Inflammatory macrophage treated with lipopolysaccharide for 1 hour (primary cell): Measurements from ENCODE around the gene PTCH2.
"Not testable (repeated sequence)": the region's sequence is repeated elsewhere in the genome, so short reads cannot be mapped to it uniquely, and the experiment has no call there.

Source experiments
- DNase-seq, 2 donors: peaks; one replicate each; pipeline ENCODE4 v3.0.0-alpha.2; 2020 to 2022

Gene PTCH2

DNA sequence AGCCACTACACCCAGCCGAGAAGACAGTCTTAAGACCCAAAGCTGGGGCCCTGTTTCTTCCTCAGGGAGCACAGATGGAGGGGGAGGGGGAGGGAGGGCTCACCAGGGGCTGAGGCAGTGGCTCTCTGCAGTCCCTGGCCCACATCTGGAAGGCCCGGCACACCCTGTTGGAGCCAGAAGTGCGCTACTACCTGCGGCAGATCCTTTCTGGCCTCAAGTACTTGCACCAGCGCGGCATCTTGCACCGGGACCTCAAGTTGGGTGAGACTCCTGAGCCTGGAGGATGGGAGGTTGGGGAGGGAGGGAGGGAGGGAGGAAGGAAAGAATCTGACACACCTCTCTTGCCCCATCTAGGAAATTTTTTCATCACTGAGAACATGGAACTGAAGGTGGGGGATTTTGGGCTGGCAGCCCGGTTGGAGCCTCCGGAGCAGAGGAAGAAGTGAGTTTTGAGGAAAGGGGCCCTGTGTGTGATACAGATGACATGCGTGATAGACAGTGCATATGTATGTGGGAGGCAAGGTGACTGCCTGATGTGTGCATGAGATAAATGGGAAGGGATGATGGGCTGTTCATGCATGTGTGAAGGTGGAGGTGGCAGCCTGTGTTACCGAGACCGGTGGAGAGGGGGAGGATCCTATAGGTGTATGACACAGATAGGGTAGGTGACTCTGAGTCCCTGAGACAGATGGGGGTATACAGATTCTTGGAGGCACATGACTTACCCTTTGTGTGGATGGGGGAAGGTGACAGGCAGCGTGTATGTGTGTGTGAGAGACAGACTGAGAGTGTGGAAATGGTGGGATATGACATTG, 41.4 kb downstream of the PTCH2 start:
- DNase-seq: peak; percentile 78 to 84

DNA sequence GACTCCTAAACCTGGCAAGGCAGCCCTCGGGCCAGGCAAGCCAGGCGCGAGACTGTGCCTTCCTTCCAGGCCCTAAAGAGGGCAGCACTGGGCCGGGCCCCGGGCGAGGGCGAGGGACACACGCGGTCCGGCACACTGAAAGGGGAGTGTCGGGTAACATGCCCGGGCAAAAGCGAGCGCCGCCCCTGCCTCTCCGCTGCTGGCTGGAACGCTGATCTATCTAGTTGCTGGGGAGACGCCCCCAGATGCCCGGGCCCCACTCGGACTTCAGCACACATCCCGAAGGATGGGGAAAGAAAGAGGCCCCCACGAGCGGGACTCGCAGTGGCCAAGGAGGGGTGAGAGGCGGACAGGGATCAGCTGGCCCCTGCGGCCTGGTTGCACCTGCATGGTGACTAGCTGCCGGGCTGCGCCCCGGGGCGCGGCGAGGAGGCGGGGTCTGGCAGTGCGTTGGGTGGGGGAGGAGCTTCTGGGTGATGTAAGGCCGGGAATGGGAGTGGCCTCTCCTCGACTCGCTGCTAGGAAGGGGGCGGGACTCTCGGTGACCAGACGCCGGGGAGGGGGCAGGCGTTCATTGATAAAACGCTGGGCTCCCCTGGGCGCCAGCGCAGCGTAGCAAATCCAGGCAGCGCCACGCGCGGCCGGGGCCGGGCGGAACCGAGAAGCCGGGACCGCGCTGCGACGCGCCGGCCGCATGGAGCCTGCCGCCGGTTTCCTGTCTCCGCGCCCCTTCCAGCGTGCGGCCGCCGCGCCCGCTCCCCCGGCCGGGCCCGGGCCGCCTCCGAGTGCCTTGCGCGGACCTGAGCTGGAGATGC, 43.1 kb downstream of the PTCH2 start, which contains the start of gene PLK3:
Gene PLK3, plus strand, starts transcription at position 608 of the 815 bp plus-strand sequence. Its CDS starts 87 bp downstream, at position 695.
- DNase-seq: peak; percentile 96 to 99

DNA sequence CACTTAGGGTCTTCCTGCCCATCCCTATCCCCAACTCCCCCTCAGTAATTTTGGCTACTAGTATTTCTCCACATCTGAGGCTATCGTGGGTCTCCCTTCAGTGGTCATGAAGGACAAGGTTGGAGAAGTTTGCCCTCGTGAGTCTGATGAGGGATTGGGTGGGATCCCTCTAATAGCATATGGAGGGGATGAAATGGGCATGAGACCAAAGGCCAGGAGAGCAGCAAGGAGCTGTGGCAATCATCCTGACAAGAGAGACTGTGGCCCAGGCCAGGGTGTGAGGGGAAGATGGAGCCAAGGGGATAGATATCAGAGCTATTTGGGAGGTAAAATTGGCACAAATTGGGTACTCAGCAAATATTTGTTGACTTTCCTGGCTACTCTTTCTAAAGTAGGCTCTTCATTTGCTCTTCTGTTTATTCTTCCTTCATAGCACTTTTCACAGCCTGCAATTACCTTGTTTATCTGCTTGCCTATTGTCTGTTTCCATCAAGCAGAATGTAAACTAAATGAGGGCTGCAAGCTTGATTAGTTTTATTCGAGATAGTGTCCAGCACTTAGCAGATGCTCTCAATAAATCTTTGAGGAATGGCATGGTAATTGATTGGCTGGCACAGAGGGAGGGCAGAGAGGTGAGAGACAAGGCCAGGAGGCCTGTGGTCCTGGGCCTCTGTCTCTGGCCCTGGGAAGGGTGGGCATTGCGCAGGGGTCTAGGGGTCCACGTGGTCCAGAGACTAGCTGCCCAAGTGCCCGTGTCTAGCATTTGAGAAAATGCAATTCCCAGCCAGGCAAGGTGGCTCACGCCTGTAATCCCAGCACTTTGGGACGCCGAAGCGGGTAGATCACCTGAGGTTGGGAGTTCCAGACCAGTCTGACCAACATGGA, 44.3 kb downstream of the PTCH2 start:
- DNase-seq: no peak

DNA sequence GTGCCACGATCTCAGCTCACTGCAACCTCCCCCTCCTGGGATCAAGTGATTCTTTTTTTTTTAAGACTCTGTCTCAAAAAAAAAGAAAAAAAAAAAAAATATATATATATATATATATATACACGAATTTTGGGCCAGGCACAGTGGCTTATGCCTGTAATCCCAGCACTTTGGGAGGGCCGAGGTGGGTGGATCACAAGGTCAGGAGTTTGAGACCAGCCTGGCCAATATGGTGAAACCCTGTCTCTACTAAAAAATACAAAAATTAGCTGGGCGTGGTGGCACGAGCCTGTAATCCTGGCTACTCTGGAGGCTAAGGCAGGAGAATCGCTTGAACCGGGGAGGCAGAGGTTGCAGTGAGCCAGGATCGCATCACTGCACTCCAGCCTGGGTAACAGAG, 45.2 kb downstream of the PTCH2 start:
- DNase-seq: not testable (repeated sequence)

DNA sequence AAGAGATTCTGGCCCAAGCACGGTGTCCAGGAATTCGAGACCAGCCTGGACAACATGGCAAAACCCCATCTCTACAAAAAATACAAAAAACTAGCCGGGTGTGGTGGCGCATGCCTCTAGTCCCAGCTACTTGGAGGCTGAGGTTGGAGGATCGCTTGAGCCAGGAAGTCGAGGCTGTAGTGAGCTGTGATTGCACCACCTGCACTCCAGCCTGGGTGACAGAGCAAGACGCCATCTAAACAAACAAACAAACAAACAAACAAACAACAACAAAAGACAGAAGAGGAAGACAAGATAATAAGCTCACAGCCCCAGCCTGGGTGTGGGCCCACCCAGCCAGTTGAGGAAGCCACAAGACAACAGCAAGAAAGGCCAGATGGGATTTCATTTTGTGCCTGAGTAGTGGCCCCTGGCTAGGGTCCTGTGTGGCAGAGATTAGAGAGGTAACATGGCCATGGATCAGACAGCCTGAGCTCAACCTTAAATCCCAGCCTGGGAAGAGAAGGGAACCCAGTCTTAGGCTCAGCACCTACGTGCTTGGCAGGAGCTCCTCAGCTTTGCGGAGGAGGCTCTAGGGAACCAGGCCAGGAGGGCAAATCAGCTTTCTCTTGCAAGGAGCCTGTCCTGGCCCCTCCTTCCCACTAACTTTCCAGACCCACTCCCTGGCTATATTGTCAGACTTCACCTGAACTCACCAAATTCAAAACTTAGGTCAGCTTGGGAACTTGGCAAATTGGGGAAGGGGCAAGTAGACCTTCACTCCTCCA, 50.1 kb downstream of the PTCH2 start:
- no peak for DNase-seq

DNA sequence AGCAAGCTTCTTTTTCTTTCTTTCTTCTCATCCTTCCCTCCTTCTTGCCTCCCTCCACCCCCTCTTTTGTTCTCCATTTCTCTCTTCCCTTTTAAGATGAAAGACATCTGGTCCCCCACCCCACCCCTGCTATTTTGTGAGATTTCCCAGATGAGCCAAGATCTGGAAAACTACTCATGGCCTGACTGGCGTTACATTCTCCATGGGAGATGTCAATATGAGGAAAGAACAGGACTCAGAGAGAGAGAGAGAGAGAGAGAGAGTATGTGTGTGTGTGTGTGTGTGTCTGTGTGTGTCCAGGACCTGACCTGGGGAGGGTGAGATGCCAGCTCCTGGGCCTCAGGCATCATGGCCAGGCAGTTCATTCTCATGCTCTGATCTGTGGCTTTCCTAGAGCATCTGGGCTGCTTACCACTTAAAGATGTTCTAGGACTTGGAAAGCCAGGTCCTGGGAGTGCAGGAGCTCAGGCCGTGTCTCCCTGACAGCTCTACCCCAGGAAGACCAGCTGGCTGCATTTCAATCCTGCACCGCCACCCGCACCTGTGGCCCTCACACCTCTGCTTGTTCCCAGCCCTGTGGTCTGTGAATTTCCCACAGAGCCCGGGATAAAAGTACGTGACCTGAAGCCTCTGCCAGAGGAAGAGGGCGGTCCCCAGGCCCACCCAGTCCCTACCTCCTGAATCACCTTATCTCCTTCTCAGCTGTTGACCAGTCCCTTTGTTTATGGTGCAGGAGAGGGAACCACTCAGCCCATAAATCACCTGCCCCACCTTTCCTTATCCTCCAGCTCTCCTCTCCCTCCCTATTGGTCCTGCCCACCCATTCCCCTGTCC, 51.9 kb downstream of the PTCH2 start:
- DNase-seq: no peak

DNA sequence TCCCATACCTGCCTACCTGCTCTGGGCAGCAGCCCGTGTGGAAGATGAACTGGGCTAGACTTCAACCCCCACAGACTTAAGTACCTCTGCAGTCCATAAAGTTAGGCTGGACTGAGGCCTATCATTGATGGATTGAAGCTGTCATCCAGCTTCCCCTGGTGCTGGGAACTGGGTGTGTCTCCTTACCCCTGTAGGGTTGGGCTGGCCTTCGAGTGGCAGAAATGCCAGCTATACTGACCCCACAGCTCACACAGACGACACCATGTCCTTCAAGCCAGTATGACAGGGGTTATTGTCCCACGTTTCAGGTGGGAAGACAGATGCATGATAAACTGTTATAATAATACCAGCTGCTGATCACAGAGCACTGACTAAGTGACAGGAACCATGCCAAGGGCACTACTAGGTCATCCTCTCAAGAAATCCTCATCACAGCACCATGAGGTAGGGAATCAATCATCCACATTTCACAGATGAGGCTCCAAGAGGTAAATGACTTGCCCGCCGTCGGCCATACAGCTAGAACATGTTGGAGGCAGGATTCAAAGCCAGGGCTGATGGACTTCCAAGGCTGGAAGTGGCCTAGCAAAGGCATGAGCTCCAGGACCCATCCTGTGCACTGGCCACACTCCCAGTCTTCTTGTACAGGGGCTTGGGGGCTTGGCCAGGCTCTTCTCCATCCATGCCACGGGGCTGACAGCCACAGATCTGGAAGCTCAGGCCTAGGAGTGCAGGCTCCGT, 54.8 kb downstream of the PTCH2 start, which contains the start of gene BEST4:
Gene BEST4, minus strand, starts transcription at position 51 of the 741 bp plus-strand sequence. CDS start 465 bp downstream, outside the sequence.
- DNase-seq: no peak

DNA sequence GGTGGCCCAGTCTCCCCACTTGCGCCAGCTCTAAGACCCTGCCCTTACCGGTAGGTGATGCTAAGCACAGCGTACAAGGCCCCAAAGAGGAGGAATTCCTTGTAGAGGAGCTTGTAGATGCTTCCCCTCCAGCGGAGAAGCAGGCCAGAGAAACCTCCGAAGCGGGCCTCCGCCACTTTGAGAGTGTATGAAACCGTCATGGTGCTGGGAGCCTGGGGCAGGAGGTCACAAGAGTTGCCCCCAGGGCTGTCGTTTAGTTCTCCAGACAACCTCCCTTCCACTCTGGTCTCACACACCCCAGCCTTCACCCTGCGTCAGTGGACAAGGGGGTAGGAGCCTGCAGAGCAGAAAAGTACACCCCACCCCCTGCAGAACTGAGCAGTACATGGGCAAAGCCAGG, 55.5 kb downstream of the PTCH2 start:
- DNase-seq: no peak

DNA sequence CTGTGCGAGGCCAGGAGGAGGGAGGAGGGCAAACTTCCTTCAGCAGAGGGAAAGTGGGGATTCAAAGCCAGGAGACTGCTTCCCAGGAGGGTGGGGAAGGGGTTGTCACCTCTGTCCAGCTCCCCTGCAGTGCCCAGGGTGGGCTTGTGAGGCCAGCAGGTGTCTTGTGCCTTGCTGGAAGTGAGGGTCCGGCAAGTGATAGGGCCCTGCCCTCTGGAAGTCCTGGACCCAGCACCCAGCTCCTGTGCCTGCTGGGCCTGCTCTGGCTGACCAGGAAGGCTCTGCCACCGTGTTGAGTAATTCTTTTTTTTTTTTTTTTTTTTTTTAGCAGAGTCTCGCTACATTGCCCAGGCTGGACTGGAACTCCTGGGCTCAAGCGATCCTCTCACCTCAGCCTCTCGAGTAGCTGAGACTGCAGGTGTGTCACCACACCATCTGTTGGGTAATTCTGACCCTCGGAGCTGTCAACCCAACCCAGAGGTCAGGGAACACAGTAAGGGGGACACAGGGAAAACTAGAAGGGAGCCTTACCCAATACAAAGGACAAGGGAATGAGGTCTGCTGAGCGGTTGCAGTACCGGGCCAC, 56.1 kb downstream of the PTCH2 start:
- DNase-seq: no peak

DNA sequence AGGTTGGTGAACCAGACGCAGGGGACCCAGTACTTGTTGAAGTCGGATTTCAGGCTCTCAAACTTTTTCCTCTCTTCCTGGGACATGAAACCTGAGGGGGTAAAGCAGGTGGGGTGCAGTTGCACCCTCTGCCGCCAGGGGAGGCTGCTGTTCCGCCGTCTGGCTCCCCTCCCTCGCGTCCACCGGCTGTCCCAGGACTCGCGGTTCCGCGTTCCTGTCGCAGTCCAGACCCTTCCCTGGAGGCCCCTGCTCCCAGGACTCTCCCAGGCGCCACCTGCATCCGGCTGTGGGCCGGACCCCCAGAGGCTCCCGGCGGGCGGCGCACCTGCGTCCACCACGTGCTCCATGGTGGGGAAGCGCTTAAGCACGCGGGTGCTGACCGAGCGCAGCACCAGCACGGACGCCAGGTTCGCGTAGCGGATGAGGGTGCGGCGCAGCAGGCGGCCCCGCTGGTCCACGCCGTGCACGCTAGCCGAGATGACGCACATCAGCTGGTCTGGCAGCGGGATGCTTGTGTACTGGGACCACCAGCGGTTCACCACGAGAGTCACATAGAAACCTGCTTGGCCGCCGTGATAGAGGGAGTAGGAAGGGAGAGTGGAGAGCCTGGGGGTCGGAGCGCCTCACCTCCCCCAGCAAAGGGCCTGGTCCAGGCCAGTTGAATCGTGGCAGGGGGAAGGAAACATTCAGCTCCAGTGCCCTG, 56.8 kb downstream of the PTCH2 start:
- DNase-seq: peak in 1 of 2 donors; percentile 73

DNA sequence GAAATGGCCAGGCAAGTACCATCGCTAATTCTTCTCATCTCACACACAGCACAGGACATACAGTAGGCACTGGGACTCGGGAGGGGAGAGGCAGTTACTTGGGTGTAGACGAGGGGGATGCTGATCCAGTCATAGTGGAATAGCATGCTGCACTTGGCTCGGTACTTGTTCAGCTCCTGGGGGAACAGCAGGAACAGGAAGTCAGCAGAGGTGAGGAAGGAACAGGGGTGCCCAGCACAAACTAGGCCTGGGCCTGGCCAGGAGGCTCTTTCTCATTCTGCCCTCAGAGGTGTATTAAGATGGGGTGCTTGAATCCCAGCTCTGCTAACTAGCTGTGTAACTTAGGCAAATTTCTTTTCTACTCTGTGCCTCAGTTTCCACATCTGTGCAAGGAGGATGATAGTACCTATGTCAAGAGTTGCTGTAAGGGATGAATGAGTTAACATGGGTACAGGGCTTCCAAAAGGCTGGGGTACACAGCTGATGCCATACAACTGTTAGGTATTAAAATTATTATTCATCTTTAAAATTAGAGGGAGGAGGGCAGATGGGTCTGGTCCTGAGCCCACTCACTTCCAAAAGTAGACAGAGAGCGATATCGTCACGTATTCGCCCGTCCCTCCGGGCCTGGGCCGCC, 57.4 kb downstream of the PTCH2 start:
- no peak for DNase-seq

DNA sequence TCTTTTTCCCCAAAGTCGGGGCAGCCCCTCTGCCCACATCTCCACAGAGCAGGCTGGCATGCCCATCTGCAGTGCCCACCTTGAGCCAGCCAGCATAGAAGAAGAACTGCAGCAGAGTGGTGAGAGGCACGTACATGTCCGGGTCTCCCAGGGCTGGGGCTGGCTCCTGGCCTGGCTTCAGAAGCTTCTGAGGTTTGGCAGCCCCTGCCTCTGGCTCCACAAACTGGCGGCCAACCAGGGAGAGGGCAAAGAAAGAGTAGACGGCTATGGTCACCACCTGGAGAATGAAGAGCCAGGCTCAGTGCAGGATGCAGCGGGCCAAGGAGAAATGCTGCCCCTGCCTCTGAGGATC, 58.0 kb downstream of the PTCH2 start:
- DNase-seq: no peak

DNA sequence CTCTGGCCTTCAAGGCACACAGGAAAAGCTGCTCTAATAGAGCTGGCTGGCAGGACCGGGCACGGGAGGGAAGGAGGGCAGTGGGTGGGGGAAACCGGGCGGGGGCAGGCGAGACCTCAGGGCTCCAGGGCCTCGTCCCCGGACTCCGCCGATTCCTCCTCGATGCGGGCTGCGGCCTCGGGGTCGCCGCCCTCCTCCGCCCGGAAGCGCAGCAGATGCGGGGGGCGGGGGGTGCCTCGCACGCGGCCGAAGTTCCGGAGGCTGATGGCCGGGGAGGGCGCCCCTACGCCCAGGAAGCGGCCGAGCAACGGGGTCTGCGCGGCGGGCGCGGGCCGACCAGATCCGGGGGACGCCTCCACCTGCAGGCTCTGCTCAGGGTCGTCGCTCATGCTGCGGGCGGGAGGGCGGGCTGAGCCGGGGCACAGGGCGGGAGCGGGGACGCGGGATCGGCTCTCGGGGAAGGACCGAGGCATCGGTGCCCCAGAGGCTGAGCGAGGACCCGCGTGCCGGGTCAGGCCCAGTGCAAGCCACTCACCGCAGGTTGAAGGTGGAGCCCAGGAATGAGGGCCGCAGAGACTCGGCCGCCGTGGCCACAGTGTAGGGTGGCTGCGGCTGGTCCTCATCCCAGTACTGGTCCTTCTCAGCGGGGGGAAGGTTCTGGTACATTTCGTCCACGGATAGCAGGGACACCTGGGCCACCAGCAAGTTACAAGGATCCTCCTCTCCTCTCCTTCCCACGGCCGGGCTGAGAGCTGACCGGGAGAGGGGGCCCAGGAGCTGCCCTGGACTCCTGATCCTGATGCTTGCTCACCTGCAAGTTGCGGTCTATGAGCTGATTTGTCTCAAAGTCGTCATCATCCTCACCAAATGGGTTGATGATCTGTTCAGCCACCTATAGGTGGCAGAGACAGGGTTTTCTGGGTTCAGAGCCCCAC, 58.7 kb downstream of the PTCH2 start:
- no peak for DNase-seq

DNA sequence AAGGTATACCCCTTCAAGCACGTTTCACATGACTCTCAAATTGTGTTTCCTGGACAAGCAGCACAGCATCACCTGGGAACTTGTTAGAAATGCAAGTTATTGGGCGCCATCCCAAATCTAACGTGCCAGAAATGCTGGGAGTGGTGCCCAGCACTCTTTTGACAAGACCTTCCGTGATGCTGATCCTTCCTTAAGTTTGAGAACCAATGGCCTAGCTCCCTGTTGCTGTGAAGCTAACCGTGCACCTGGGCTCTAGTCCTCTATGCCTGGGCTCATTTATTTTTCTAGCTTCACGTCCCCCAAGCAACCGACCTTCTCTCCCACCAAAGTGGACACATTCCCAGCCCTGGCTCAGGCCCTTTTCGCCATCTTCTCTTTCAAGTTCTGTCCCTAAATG, 59.4 kb downstream of the PTCH2 start:
- no peak for DNase-seq

DNA sequence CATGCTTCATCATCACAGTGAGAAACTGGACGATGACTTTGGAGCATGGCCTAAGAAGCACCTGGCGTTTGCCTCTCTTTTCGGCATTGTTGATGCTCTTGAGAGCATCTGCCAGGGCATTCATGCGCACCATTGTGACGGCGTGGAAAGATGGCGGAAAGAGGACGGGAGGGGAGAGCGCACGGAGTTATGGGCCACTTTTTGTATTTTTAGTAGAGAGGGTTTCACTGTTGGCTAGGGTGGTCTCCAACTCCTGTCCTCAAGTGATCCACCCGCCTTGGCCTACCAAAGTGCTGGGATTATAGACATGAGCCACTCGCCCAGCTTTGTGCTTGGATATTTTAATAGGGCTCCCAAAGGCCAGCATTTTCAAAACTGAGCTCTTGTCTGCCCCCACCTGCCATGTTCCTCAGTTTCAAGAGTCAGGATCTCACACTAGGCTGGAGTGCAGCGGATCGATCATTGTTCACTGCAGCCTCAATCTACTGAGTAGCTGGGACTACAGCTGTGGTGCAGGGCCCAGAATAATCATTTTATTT, 62.4 kb downstream of the PTCH2 start:
- DNase-seq: no peak

DNA sequence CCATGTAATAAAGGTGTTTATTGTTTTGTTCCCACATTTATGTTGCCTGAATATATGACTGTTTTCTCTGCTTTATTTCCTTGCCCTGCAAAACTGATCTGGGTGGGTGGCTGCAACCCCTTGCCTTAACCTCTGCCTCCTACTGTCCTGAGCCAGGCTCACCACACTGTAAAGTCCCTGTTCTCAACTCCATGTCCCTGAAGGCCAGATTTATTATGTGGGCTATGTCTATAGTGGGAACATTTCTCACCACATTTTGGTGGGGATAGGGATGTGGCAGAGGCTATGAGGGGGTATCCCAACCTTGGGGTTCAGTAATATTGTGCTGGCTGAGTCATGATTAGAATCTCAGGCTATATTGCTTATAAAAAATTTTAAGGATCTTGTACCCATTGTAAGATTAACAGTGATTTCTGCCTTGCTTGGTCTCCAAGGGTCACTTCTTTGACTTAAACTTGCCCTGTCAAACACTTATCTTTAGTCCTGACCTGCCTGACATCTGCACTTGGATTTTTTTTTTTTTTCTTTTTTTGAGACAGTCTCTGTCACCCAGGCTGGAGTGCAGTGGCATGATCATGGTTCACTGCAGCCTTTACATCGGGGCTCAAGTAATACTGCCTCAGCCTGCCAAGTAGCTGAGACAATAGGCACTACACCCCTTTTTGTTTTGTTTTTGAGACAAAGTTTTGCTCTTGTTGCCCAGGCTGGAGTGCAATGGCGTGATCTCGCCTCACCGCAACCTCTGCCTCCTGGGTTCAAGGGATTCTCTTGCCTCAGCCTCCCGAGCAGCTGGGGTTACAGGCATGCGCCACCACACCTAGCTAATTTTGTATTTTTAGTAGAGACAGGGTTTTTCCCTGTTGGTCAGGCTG, 64.1 kb downstream of the PTCH2 start:
- DNase-seq: no peak
